VCaP (cell line): ENCODE results near the gene ARHGAP19.

Experiments
- H3K27ac ChIP-seq: fragments of 450-650 bp; 2 replicates; pipeline ENCODE4 v1.5.1; 2017
- CTCF ChIP-seq: fragments of 450-650 bp; conservative IDR thresholded peaks from 2 replicates; pipeline ENCODE4 v1.5.1; 2017; ENCODE audit warnings: mild to moderate bottlenecking, moderate library complexity

ARHGAP19 gene

GRCh38 chr10:97259119-97259518 is 33.3 kb downstream of the ARHGAP19 start:
- TF ChIP-seq CTCF, result no peak
- H3K27ac ChIP-seq, result no peak overlapping the region

GRCh38 chr10:97256356-97256755 is 36.1 kb downstream of the ARHGAP19 start:
- no peak for TF ChIP-seq CTCF

DNA sequence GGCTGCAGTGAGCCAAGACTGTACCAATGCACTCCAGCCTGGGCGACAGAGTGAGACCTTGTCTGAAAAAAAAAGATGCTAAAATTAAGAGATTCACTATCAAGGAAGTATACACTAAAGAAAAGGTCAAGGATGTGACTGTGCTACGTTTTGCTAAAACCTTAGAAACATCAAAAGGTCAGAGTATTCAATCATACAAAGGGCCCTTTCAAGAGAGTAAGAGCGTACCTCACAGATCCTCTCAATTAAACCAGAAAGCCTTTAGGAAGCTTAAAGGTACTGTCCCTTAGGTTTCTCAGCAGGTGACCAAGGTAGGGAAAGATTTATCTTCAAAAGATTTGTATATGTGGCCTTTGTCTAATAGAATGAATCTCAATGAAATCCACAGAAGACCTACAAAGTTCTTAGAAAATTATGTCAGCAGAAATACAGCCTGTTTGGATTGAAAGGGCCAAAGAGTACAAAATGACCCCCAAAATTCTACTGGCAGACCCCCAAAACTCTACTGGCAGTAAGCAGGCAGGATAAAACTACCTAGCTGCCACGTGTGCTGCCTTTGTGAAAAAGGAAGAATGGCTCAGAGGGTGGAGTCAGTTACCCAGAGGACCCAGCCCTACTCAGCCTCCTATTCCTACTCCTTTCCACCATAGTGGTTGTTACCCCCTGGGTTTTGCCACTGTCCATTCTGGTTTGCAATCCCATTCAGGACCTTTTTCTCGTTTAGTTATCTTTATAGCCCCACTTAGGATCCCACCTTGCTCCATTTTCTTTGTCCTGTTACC is 36.7 kb downstream of the ARHGAP19 start:
- TF ChIP-seq CTCF, result no peak

More at GRCh38 chr10:97256356-97256755, 36.1 kb downstream of the ARHGAP19 start:
- H3K27ac ChIP-seq, result no peak overlapping the region

DNA sequence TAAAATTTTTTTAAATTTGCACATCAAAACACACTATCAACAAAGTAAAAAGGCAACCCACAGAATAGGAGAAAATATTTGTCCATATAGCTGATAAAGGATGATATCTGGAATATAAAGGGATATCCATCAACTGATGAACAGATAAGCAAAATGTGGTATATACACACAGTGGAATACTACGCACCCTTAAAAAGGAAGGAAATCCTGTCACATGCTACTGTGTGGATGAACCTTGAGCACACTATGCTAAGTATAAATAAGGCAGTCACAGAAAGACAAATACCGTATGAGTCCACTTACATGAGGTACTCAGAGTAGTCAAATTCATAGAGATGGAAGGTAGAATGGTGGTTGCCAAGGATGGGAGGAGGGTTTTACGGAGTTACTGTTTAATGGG is 37.7 kb downstream of the ARHGAP19 start:
- TF ChIP-seq CTCF, result no peak
- no peak overlapping the region for H3K27ac ChIP-seq

More for the DNA sequence above, 36.7 kb downstream of the ARHGAP19 start:
- no peak overlapping the region for H3K27ac ChIP-seq

DNA sequence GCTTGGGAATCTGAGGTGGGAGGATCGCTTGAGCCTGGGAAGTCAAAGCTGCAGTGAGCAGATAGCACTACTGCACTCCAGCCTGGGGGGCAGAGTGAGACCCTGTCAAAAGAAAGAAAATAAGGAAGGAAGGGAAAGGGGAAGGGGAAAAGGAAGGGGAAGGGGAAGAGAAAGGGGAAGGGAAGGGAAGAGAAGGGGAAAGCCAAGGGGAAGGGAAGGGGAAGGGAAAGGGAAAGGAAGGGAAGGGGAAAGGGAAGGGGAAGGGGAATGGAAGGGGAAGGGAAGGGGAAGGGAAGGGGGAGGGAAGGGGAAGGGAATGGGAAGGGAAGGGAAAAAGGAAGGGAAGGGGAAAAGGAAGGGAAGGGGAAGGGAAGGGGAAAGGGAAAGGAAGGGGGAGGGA is 41.5 kb downstream of the ARHGAP19 start:
- TF ChIP-seq CTCF, result no peak
- H3K27ac ChIP-seq, result no peak overlapping the region

- TF ChIP-seq CTCF, result no peak
- no peak overlapping the region for H3K27ac ChIP-seq
Measured at GRCh38 chr10:97243836-97244235, 48.6 kb downstream of the ARHGAP19 start.

- no peak overlapping the region for H3K27ac ChIP-seq
- no peak for TF ChIP-seq CTCF
Measured at GRCh38 chr10:97238855-97239254, 53.6 kb downstream of the ARHGAP19 start.
